Measurements from ENCODE around the gene KCNG2. TPM values are rescaled to one million over a fixed set of nuclear protein-coding genes. Genes with fewer than 3 reads are reported as not detected.

KCNG2 gene
- total and polyA plus RNA-seq, 2 of the 13 experiments (the other 11 are each of a cell fraction or from before 2014, with no cell fraction given), result not detected

GRCh38 chr18:79940126-79940813, 142.5 kb downstream of the KCNG2 start (continued):
- TF ChIP-seq ZBTB1 (CRISPR knock-in tag; IDR thresholded peaks at IDR 0.05; ENCODE audit: borderline replicate concordance), result no peak
- TF ChIP-seq U2AF2 (IDR thresholded peaks at IDR 0.05; ENCODE audit: low read depth, low read length), result no peak

- Histone ChIP-seq H3K27ac (ENCODE audit: extremely low read length, insufficient read depth, low read length) (no peak overlapping the region), H3K36me3 (replicated peaks in 1 of 2; ENCODE audit: control insufficient read depth in 1 of 2, insufficient read depth in 2 of 2, low read length in 2 of 2) (peaks cover 9 to 34% of the 10 kb centered on the region in 2 experiments; a peak in 4 of 5 replicates), H3K4me2 (ENCODE audit: low read depth, low read length) (no peak overlapping the region), H2AFZ (ENCODE audit: low read length) (no peak overlapping the region), H3K9ac (ENCODE audit: insufficient read depth, low read depth, low read length) (no peak overlapping the region), H3K4me1 (ENCODE audit: insufficient read depth, low read length) (peaks cover 77% of the 10 kb centered on the region), H3K27me3 (ENCODE audit: control insufficient read depth in 1 of 2, insufficient read depth in 2 of 2, low read length in 2 of 2) (no peaks in the 10 kb centered on the region), H4K20me1 (ENCODE audit: insufficient read depth, low read length) (peaks cover 14% of the 10 kb centered on the region; the same call in 1 of the 2 replicates), H3K4me3 (replicated peaks in 1 of 3; ENCODE audit: insufficient read depth in 1 of 3, low read depth in 2 of 3, low read length in 3 of 3) (no peak overlapping the region), H3K79me2 (ENCODE audit: insufficient read depth, low read length) (peaks cover 90% of the 10 kb centered on the region), H3K9me3 (ENCODE audit: low read length) (no peaks in the 10 kb centered on the region)
- DNase-seq (ENCODE audit: low spot score), result no peak
- no TSS peak for BruUV-seq (replicated peaks)
- in situ Hi-C loops (cut with HindIII; ENCODE audit: extremely low pct_ligation_motif_present, low pct_unique_long_range_greater_than_20kb) (no loop called here), intact Hi-C loops (cut with micrococcal nuclease; ENCODE audit: unreplicated experiment) (no loop called here)
- no peak for ATAC-seq
- ChIA-PET POLR2A (interaction anchor here (0.8 to 1.5 kb wide), 2 partner anchors 11 to 93 kb away, joined by 3 to 4 read pairs; partner anchors contain the start of gene SLC66A2), CTCF (ENCODE audit: low intra/inter-chr PET ratio, low total read pairs) (no interaction called here)
- no peak for FAIRE-seq
- 94% methylated on average over 14 of the region's 17 CpGs for WGBS (ENCODE audit: low lambda C conversion rate)
- TF ChIP-seq MIXL1 (CRISPR knock-in tag; IDR thresholded peaks at IDR 0.05) (no peak), ZNF616 (CRISPR knock-in tag; IDR thresholded peaks at IDR 0.05; ENCODE audit: low read depth) (no peak), ARID5B (CRISPR knock-in tag; IDR thresholded peaks at IDR 0.05) (no peak), PRDM10 (CRISPR knock-in tag; IDR thresholded peaks at IDR 0.05; ENCODE audit: low read depth) (no peak), SOX13 (IDR thresholded peaks at IDR 0.05) (no peak), SOX13 (CRISPR knock-in tag; conservative IDR thresholded peaks at IDR 0.05 in 1 of 2, IDR thresholded peaks at IDR 0.05 in 1 of 2) (no peak), FLYWCH1 (CRISPR knock-in tag; IDR thresholded peaks at IDR 0.05) (no peak), DZIP1 (CRISPR knock-in tag; IDR thresholded peaks at IDR 0.05) (no peak), GTF2F1 (IDR thresholded peaks at IDR 0.05; ENCODE audit: low read length) (no peak)
Observed at GRCh38 chr18:79940814-79941472, 143.2 kb downstream of the KCNG2 start.

Data from HepG2 (cell line).